ENCODE measurements around the gene NCR1. TPM values are rescaled to one million over a fixed set of nuclear protein-coding genes. Genes with fewer than 3 reads are reported as not detected.
"Not testable (repeated sequence)": the region's sequence is repeated elsewhere in the genome, so short reads cannot be mapped to it uniquely, and the experiment has no call there.

Gene NCR1
- total and polyA plus RNA-seq, 3 donors from 2014 or later, result 0.31 to 0.44 (median 0.43) TPM

- H3K36me3 ChIP-seq (ENCODE audit: low read depth, missing control alignments), result no peaks in the 10 kb centered on the region
- WGBS, 2 donors, result 63 to 72% methylated on average over 2 of the region's 2 CpGs
- no peaks in the 10 kb centered on the region for H3K27me3 ChIP-seq
- no peaks in the 10 kb centered on the region for H3K4me1 ChIP-seq
- H3K4me3 ChIP-seq, result no peak overlapping the region
- DNase-seq, result no peak
- H3K9me3 ChIP-seq, result no peaks in the 10 kb centered on the region
- no peak overlapping the region for H3K27ac ChIP-seq
- TF ChIP-seq CTCF (IDR thresholded peaks at IDR 0.05), result no peak
- no peak for TF ChIP-seq POLR2A (IDR thresholded peaks at IDR 0.05)
- intact Hi-C loops (cut with DNase I; ENCODE audit: low total_unique reads), result no loop called here
Measured at GRCh38 chr19:54949412-54949811, 43.5 kb downstream of the NCR1 start.

DNA sequence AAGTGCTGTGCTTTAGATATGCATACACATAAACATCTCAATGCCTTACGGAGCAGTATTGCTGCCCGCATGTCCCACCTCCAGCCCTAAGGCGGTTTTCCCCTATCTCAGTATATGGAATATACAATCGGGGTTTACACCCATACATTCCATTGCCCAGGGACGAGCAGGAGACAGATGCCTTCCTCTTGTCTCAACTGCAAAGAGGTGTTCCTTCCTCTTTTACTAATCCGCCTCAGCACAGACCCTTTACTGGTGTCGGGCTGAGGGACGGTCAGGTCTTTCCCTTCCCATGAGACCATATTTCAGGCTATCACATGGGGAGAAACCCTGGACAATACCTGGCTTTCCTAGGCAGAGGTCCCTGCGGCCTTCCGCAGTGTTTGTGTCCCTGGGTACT, 44.6 kb downstream of the NCR1 start:
- H3K4me3 ChIP-seq; H3K36me3 ChIP-seq (ENCODE audit: low read depth, missing control alignments); intact Hi-C loops (cut with DNase I; ENCODE audit: low total_unique reads); H3K4me1 ChIP-seq; H3K27me3 ChIP-seq; H3K27ac ChIP-seq; H3K9me3 ChIP-seq; DNase-seq: not testable (repeated sequence)
- WGBS, 2 donors, result 67 to 72% methylated on average over 10 of the region's 10 CpGs

- Histone ChIP-seq H3K9me3 (no peaks in the 10 kb centered on the region), H3K36me3 (ENCODE audit: low read depth, missing control alignments) (no peaks in the 10 kb centered on the region), H3K27ac (no peak overlapping the region), H3K4me3 (no peak overlapping the region), H3K27me3 (no peaks in the 10 kb centered on the region), H3K4me1 (no peaks in the 10 kb centered on the region)
- no peak for DNase-seq
- TF ChIP-seq POLR2A (IDR thresholded peaks at IDR 0.05) (no peak), CTCF (IDR thresholded peaks at IDR 0.05) (no peak)
- intact Hi-C loops (cut with DNase I; ENCODE audit: low total_unique reads), result no loop called here
- 85 to 89% methylated on average over 23 of the region's 23 CpGs for WGBS, 2 donors
Measured at GRCh38 chr19:54952591-54953344, 46.8 kb downstream of the NCR1 start.

- H3K4me1 ChIP-seq; H3K9me3 ChIP-seq; H3K4me3 ChIP-seq; intact Hi-C loops (cut with DNase I; ENCODE audit: low total_unique reads); H3K27me3 ChIP-seq; H3K27ac ChIP-seq; DNase-seq; H3K36me3 ChIP-seq (ENCODE audit: low read depth, missing control alignments): not testable (repeated sequence)
- WGBS, 2 donors, result 65 to 66% methylated on average over 10 of the region's 10 CpGs
Measured at GRCh38 chr19:54953345-54953713, 47.4 kb downstream of the NCR1 start.

- intact Hi-C loops (cut with DNase I; ENCODE audit: low total_unique reads), result no loop called here
- 92 to 95% methylated on average over 11 of the region's 11 CpGs for WGBS, 2 donors
- no peaks in the 10 kb centered on the region for H3K36me3 ChIP-seq (ENCODE audit: low read depth, missing control alignments)
- H3K27ac ChIP-seq, result no peak overlapping the region
- H3K9me3 ChIP-seq, result no peaks in the 10 kb centered on the region
- no peaks in the 10 kb centered on the region for H3K27me3 ChIP-seq
- no peak for DNase-seq
- no peak for TF ChIP-seq POLR2A (IDR thresholded peaks at IDR 0.05)
- no peak for TF ChIP-seq CTCF (IDR thresholded peaks at IDR 0.05)
- H3K4me3 ChIP-seq, result no peak overlapping the region
- no peaks in the 10 kb centered on the region for H3K4me1 ChIP-seq
Measured at GRCh38 chr19:54955376-54955775, 49.4 kb downstream of the NCR1 start.

DNA sequence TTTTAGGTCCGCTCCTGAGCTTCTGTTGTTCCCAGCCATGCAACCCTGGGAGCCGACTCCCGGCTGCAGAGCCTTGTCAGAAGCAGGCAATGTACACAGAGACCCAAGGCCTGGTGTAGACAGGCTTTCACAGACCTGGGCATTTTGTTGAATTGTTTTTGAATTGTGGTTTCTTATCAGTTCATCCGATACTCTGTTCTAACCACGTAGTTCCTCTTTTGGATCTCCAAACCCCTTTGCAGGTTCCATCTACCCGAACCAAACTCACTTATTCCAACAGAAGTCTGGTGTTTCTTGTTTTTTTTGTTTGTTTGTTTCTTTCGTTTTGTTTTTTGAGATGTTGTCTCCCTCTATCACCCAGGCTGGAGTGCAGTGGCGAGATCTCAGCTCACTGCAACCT, 53.9 kb downstream of the NCR1 start:
- no peak for DNase-seq
- no peaks in the 10 kb centered on the region for H3K4me1 ChIP-seq
- intact Hi-C loops (cut with DNase I; ENCODE audit: low total_unique reads), result no loop called here
- H3K27me3 ChIP-seq, result no peaks in the 10 kb centered on the region
- H3K27ac ChIP-seq, result no peak overlapping the region
- H3K36me3 ChIP-seq (ENCODE audit: low read depth, missing control alignments), result no peaks in the 10 kb centered on the region
- 76 to 83% methylated on average over 8 of the region's 8 CpGs for WGBS, 2 donors
- TF ChIP-seq POLR2A (IDR thresholded peaks at IDR 0.05), result no peak
- TF ChIP-seq CTCF (IDR thresholded peaks at IDR 0.05), result no peak
- H3K9me3 ChIP-seq, result no peaks in the 10 kb centered on the region
- no peak overlapping the region for H3K4me3 ChIP-seq

Measured in testis (tissue), 3 donors.